Neural progenitor cell (in vitro differentiated cells): ENCODE data around the gene CPLX1. TPM values are rescaled to one million over a fixed set of nuclear protein-coding genes. Genes with fewer than 3 reads are reported as not detected.

Experiments
- DNase-seq: peaks from one replicate; pipeline ENCODE4 v3.0.0-alpha.2; 2016; ENCODE audit warnings: low spot score
- H2AFZ ChIP-seq: fragments of 200-600 bp; sonication (generic); replicated peaks from 2 replicates; pipeline ENCODE4 v1.6.1; 2016; ENCODE audit warnings: antibody characterized with exemption
- H3F3A ChIP-seq: fragments of 200-600 bp; sonication (generic); 2 replicates; pipeline ENCODE4 v1.6.1; 2016; ENCODE audit warnings: antibody characterized with exemption, low read depth
- H3K27ac ChIP-seq: fragments of 200-600 bp; sonication (generic); 2 replicates; pipeline ENCODE4 v1.5.1; 2016; ENCODE audit warnings: mild to moderate bottlenecking
- H3K27me3 ChIP-seq: fragments of 200-600 bp; sonication (generic); 2 replicates; pipeline ENCODE4 v1.6.1; 2016; ENCODE audit warnings: mild to moderate bottlenecking, moderate library complexity
- H3K36me3 ChIP-seq: fragments of 200-600 bp; sonication (generic); 2 replicates; pipeline ENCODE4 v1.5.1; 2016
- H3K4me1 ChIP-seq: fragments of 200-600 bp; sonication (generic); 2 replicates; pipeline ENCODE4 v1.6.1; 2016; ENCODE audit warnings: mixed run types
- H3K4me2 ChIP-seq: fragments of 200-600 bp; sonication (generic); 2 replicates; pipeline ENCODE4 v1.6.1; 2016
- H3K4me3 ChIP-seq: fragments of 200-600 bp; sonication (generic); 2 replicates; pipeline ENCODE4 v1.5.1; 2016
- H3K79me2 ChIP-seq: fragments of 200-600 bp; sonication (generic); 2 replicates; pipeline ENCODE4 v1.6.1; 2016; ENCODE audit warnings: low read depth
- H3K9ac ChIP-seq: fragments of 200-600 bp; sonication (generic); 2 replicates; pipeline ENCODE4 v1.6.1; 2016
- H3K9me3 ChIP-seq: fragments of 200-600 bp; sonication (generic); 2 replicates; pipeline ENCODE4 v1.5.1; 2016; ENCODE audit warnings: low read depth
- H4K20me1 ChIP-seq: fragments of 200-600 bp; sonication (generic); 2 replicates; pipeline ENCODE4 v1.6.1; 2016; ENCODE audit warnings: low read depth
- H3K27ac Mint-ChIP-seq: 3 replicates; pipeline ENCODE4 v1.8.0; 2021; ENCODE audit warnings: mixed read lengths
- H3K27me3 Mint-ChIP-seq: 2 replicates; pipeline ENCODE4 v1.8.0; 2022; ENCODE audit warnings: low read depth, mild to moderate bottlenecking, inconsistent platforms, moderate library complexity, mixed read lengths; ENCODE audit not compliant: insufficient read depth
- H3K36me3 Mint-ChIP-seq: 3 replicates; pipeline ENCODE4 v1.8.0; 2021; ENCODE audit warnings: mixed read lengths
- H3K4me1 Mint-ChIP-seq: 3 replicates; pipeline ENCODE4 v1.8.0; 2021; ENCODE audit warnings: mixed read lengths
- H3K4me3 Mint-ChIP-seq: 3 replicates; pipeline ENCODE4 v1.8.0; 2021; ENCODE audit warnings: mild to moderate bottlenecking, moderate library complexity, mixed read lengths
- H3K9me3 Mint-ChIP-seq: 3 replicates; pipeline ENCODE4 v1.8.0; 2020; ENCODE audit warnings: mixed read lengths
- CTCF ChIP-seq: fragments of 200-600 bp; sonication (generic); IDR thresholded peaks from 2 replicates; pipeline ENCODE4 v1.5.1; 2017; ENCODE audit warnings: antibody characterized with exemption, mild to moderate bottlenecking
- EZH2 ChIP-seq: fragments of 200-600 bp; sonication (generic); IDR thresholded peaks from 2 replicates; pipeline ENCODE4 v1.6.1; 2017; ENCODE audit warnings: antibody characterized with exemption, mild to moderate bottlenecking, moderate library complexity
- EZH2phosphoT487 ChIP-seq: fragments of 200-600 bp; sonication (generic); IDR thresholded peaks from 2 replicates; pipeline ENCODE4 v1.6.1; 2017; ENCODE audit warnings: antibody characterized with exemption
- total RNA-seq: library from RNA; depleted of rRNA; stranded (reverse); fragments of >200 nt; gene quantifications from 2 replicates; pipeline ENCODE4 v1.2.3, GENCODE V29; 2015; ENCODE audit warnings: low replicate concordance

Gene CPLX1
- total RNA-seq, 1 donor from 2014 or later, result not detected

- Mint-ChIP-seq H3K4me3 (peak overlapping the region; percentile 33), H3K27ac (no peak overlapping the region), H3K4me1 (no peaks in the 10 kb centered on the region), H3K27me3 (peaks cover 48% of the 10 kb centered on the region), H3K36me3 (no peaks in the 10 kb centered on the region), H3K9me3 (no peaks in the 10 kb centered on the region)
- H2AFZ ChIP-seq, result no peak overlapping the region
- no peak overlapping the region for H3K9ac ChIP-seq
- peaks cover 56% of the 10 kb centered on the region for H4K20me1 ChIP-seq
- no peak overlapping the region for H3K27ac ChIP-seq
- H3K36me3 ChIP-seq, result no peaks in the 10 kb centered on the region
- peaks cover 98% of the 10 kb centered on the region for H3K27me3 ChIP-seq
- TF ChIP-seq EZH2phosphoT487 (peak; percentile 75), EZH2 (peak; percentile 92), CTCF (no peak)
- H3F3A ChIP-seq, result peaks cover 3% of the 10 kb centered on the region
- no peaks in the 10 kb centered on the region for H3K9me3 ChIP-seq
- no peaks in the 10 kb centered on the region for H3K79me2 ChIP-seq
- peak overlapping the region; percentile 57 for H3K4me2 ChIP-seq
- H3K4me3 ChIP-seq, result peak overlapping the region; percentile 21
- peak; percentile 79 for DNase-seq
- peaks cover 7% of the 10 kb centered on the region for H3K4me1 ChIP-seq
Observed at GRCh38 chr4:825063-825970, 612 bp downstream of the CPLX1 start.

- no peaks in the 10 kb centered on the region for H3K79me2 ChIP-seq
- H3K4me3 Mint-ChIP-seq, result peak overlapping the region; percentile 53
- peaks cover 98% of the 10 kb centered on the region for H3K27me3 ChIP-seq
- H2AFZ ChIP-seq, result no peak overlapping the region
- peaks cover 56% of the 10 kb centered on the region for H4K20me1 ChIP-seq
- H3K9me3 Mint-ChIP-seq, result no peaks in the 10 kb centered on the region
- no peak overlapping the region for H3K9ac ChIP-seq
- H3K9me3 ChIP-seq, result no peaks in the 10 kb centered on the region
- H3K27me3 Mint-ChIP-seq, result peaks cover 49% of the 10 kb centered on the region
- no peak overlapping the region for H3K27ac Mint-ChIP-seq
- H3K4me2 ChIP-seq, result no peak overlapping the region
- no peak for TF ChIP-seq EZH2phosphoT487
- no peak for TF ChIP-seq EZH2
- no peak for TF ChIP-seq CTCF
- no peaks in the 10 kb centered on the region for H3K36me3 ChIP-seq
- peaks cover 7% of the 10 kb centered on the region for H3K4me1 ChIP-seq
- H3K4me1 Mint-ChIP-seq, result no peaks in the 10 kb centered on the region
- no peaks in the 10 kb centered on the region for H3K36me3 Mint-ChIP-seq
- H3F3A ChIP-seq, result peaks cover 3% of the 10 kb centered on the region
- H3K27ac ChIP-seq, result no peak overlapping the region
- DNase-seq, result peak; percentile 27
- H3K4me3 ChIP-seq, result no peak overlapping the region
Observed at GRCh38 chr4:824461-825062, 1.4 kb downstream of the CPLX1 start.

GRCh38 chr4:823761-824460, 2.0 kb downstream of the CPLX1 start:
- Histone ChIP-seq H4K20me1 (peaks cover 56% of the 10 kb centered on the region), H3K79me2 (no peaks in the 10 kb centered on the region), H3K4me2 (no peak overlapping the region), H3K36me3 (no peaks in the 10 kb centered on the region), H3K9me3 (no peaks in the 10 kb centered on the region), H3F3A (peaks cover 3% of the 10 kb centered on the region), H3K4me1 (peaks cover 7% of the 10 kb centered on the region), H3K9ac (no peak overlapping the region), H3K27ac (no peak overlapping the region), H3K27me3 (peaks cover 98% of the 10 kb centered on the region), H3K4me3 (no peak overlapping the region), H2AFZ (no peak overlapping the region)
- Mint-ChIP-seq H3K4me1 (no peaks in the 10 kb centered on the region), H3K9me3 (no peaks in the 10 kb centered on the region), H3K36me3 (no peaks in the 10 kb centered on the region), H3K27ac (no peak overlapping the region), H3K4me3 (peak overlapping the region; percentile 53), H3K27me3 (peaks cover 50% of the 10 kb centered on the region)
- TF ChIP-seq CTCF, result no peak
- no peak for TF ChIP-seq EZH2phosphoT487
- TF ChIP-seq EZH2, result no peak
- peak; percentile 30 for DNase-seq
